ENCODE results near the gene CMTR1.

DNA sequence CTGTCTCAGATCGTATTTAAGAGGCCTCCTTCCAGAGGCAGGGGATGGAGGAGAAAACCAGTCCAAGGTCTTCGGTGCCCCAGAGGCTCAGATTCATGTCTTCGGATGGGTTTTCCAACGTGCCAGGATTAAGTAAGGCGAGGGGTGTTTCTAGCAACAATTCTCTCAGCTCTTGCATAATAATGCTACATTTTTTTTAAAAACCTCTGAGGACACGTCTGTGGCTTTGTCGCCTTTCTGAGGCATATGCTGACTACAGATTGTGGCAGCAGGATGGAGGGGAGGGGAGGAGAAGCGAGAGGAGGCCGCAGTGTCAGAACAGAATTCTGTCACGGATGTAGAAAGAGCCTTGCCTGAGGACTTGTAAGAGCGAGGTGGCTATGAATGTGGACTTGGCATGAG lies 84.4 kb downstream of the CMTR1 start:
- TF ChIP-seq, protein P1, sequence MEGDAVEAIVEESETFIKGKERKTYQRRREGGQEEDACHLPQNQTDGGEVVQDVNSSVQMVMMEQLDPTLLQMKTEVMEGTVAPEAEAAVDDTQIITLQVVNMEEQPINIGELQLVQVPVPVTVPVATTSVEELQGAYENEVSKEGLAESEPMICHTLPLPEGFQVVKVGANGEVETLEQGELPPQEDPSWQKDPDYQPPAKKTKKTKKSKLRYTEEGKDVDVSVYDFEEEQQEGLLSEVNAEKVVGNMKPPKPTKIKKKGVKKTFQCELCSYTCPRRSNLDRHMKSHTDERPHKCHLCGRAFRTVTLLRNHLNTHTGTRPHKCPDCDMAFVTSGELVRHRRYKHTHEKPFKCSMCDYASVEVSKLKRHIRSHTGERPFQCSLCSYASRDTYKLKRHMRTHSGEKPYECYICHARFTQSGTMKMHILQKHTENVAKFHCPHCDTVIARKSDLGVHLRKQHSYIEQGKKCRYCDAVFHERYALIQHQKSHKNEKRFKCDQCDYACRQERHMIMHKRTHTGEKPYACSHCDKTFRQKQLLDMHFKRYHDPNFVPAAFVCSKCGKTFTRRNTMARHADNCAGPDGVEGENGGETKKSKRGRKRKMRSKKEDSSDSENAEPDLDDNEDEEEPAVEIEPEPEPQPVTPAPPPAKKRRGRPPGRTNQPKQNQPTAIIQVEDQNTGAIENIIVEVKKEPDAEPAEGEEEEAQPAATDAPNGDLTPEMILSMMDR (conservative IDR thresholded peaks at IDR 0.05 in 1 of 2, IDR thresholded peaks at IDR 0.05 in 1 of 2; ENCODE audit: extremely low read depth in 1 of 2, insufficient read depth in 1 of 2, low read depth in 1 of 2, low read length in 2 of 2) = no peak
- no peak for TF ChIP-seq EZH2 (IDR thresholded peaks at IDR 0.05; ENCODE audit: borderline replicate concordance, low read length)
